Gastrocnemius medialis (tissue), 4 donors: ENCODE results near the gene PAXX. TPM values are rescaled to one million over a fixed set of nuclear protein-coding genes. Genes with fewer than 3 reads are reported as not detected.

Source experiments
- ATAC-seq, 2 donors: fragments of 150-250 bp; one replicate each; pipeline ENCODE4 v1.9.1; 2016
- DNase-seq, 2 donors: peaks; one replicate each; pipeline ENCODE4 v3.0.0-alpha.2; 2019
- H3K27ac ChIP-seq, 4 donors: fragments of 200-600 bp; sonication (generic); 1 replicate in 1 of 4; 2 replicates in 3 of 4; pipeline ENCODE4 v1.5.1; 2016 to 2018; ENCODE audit warnings: mild to moderate bottlenecking in 2 of 4, moderate library complexity in 1 of 4
- H3K27me3 ChIP-seq, 3 donors: fragments of 200-600 bp; sonication (generic) in 2 of 3; 1 replicate in 1 of 3; 2 replicates in 2 of 3; pipeline versions ENCODE4 v1.5.1 to v1.6.0; 2016 to 2019; ENCODE audit warnings: mild to moderate bottlenecking in 1 of 3, moderate library complexity in 1 of 3
- H3K36me3 ChIP-seq, 2 donors: fragments of 200-600 bp; sonication (generic) in 1 of 2; one replicate each; pipeline ENCODE4 v1.5.1; 2017 to 2018
- H3K4me1 ChIP-seq, 2 donors: fragments of 200-600 bp; sonication (generic) in 1 of 2; one replicate each; pipeline ENCODE4 v1.5.1; 2016 to 2017; ENCODE audit warnings: mild to moderate bottlenecking in 2 of 2
- H3K4me3 ChIP-seq, 4 donors: fragments of 200-600 bp; sonication (generic) in 3 of 4; 1 replicate in 1 of 4; 2 replicates in 3 of 4; pipeline ENCODE4 v1.5.1; 2016 to 2019; ENCODE audit warnings: mild to moderate bottlenecking in 2 of 4
- H3K9me3 ChIP-seq, 3 donors: fragments of 200-600 bp; sonication (generic) in 2 of 3; 1 replicate in 1 of 3; 2 replicates in 2 of 3; pipeline ENCODE4 v1.5.1; 2016 to 2019
- POLR2A ChIP-seq, 2 donors: fragments of 450-650 bp; IDR thresholded peaks; one replicate each; pipeline ENCODE4 v1.6.1; 2017; ENCODE audit warnings: antibody characterized with exemption in 2 of 2, mild to moderate bottlenecking in 2 of 2, moderate library complexity in 2 of 2
- in situ Hi-C, 4 donors: fragments of 200-750 bp; cut with MboI; loops; one replicate each; pipeline versions ENCODE4 v1.15.0 to v1.8.0; 2017; ENCODE audit warnings: low sequenced_read_pairs in 4 of 4
- intact Hi-C: fragments of 100-400 bp; cut with DNase I; formaldehyde crosslinking; loops from one replicate; pipeline ENCODE4 v1.15.1; 2023; ENCODE audit warnings: low total_unique reads
- total RNA-seq, 4 donors: library from RNA; depleted of rRNA; stranded (reverse); fragments of >200 nt; gene quantifications; one replicate each; pipeline versions ENCODE4 v1.1.0 to v1.2.3, GENCODE V29; 2016
- TF ChIP-seq, protein P1 (sequence below), 5 experiments: fragments of 450-650 bp in 3 of 5; fragments of 200-600 bp in 2 of 5; sonication (generic) in 2 of 5; IDR thresholded peaks in 4 of 5; conservative IDR thresholded peaks in 1 of 5; 1 replicate in 4 of 5; 2 replicates in 1 of 5; pipeline ENCODE4 v1.5.1; 2016 to 2019; ENCODE audit warnings: antibody characterized with exemption in 5 of 5, mild to moderate bottlenecking in 3 of 5, moderate library complexity in 3 of 5

PAXX gene
- total RNA-seq, 4 donors from 2014 or later, result 10.8 to 15.6 (median 14.6) TPM

DNA sequence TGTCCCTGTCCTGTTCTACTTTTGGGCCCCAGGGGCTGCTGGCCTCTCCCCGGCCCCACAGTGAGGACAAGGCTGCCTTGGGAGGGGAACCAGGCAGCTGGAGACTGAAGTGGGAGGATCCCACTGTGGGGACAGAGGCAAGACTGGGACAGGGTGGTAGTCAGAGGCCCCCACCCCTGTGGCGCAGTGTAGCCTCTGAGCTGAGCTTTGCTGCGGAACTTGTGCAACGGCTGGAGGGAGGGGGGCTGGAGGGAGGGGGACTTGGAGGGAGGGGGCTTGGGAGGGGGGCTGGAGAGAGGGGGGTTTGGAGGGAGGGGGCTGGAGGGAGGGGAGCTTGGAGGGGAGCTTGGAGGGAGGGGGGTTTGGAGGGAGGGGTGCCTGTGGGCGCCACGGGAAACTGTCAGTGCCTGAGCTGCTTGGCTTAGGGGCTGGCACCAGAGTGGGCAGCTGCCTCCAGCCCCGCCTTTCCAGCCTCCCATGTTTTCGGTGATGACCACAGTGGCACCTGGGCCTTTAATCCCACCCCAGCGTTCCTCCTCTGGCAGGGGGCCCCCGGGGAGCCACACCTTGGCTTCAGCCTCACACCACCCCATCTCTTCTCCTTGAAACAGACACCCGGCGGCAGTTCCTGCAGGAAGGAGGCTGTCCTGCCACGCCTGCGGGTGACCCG, 42.0 kb downstream of the PAXX start:
- in situ Hi-C loops, result loop anchor here in 3 of 4 donors (5.0 to 10.0 kb wide), 3 partner anchors 89 to 249 kb away; partner anchors contain the start of genes C8G (in 1 of the 3) and FBXW5 (in 1 of the 3)
- peak overlapping the region in 1 of 4 donors; percentile 12 for H3K4me3 ChIP-seq

DNA sequence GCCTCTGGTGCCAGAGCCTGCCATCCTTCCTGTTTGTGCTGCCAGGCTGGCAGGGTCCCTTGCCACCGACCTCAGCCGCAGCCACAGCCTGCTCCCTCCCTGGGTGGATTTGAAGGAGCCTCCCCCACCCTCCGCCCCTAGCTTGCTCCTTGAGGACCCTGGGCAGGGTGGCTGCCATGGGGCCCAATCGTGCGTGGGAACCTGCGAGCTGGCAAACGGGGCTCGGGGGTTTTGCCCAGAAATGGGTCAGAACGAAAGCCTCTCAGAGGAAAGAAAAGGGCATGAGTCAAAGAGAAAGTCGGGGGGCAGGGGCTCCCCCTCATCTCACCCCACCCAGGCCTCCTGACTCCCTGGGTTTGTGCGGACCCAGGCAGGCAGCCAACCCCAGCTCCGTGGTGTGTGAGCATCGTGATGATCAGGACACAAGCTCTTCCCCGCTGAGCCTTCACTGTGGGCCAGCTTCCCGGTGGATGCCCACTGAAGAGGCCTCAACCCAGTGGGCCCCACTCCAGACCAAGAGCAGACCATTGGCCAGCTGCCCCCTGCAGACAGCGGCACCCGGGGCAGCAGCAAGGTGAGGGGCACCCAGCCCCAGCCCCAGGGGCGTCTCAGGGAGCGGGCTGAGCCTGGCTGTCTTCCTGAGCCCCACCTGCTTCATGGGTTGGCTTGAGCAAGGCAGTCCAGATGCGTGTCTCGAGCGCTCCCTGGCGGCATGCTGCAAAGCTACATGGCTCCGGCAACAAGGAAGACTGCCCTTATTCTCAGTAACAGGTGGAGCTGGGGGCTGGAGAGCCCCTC, 42.7 kb downstream of the PAXX start:
- TF ChIP-seq POLR2A (IDR thresholded peaks at IDR 0.05), result no peak
- TF ChIP-seq, protein P1, sequence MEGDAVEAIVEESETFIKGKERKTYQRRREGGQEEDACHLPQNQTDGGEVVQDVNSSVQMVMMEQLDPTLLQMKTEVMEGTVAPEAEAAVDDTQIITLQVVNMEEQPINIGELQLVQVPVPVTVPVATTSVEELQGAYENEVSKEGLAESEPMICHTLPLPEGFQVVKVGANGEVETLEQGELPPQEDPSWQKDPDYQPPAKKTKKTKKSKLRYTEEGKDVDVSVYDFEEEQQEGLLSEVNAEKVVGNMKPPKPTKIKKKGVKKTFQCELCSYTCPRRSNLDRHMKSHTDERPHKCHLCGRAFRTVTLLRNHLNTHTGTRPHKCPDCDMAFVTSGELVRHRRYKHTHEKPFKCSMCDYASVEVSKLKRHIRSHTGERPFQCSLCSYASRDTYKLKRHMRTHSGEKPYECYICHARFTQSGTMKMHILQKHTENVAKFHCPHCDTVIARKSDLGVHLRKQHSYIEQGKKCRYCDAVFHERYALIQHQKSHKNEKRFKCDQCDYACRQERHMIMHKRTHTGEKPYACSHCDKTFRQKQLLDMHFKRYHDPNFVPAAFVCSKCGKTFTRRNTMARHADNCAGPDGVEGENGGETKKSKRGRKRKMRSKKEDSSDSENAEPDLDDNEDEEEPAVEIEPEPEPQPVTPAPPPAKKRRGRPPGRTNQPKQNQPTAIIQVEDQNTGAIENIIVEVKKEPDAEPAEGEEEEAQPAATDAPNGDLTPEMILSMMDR (IDR thresholded peaks at IDR 0.05 in 4 of 5, conservative IDR thresholded peaks at IDR 0.05 in 1 of 5), result peak; percentile 81 to 96 (median 91)
- intact Hi-C loops, result loop anchor here (1.0 kb wide), 1 partner anchor 248 kb away; no protein-coding TSS in a partner anchor
- in situ Hi-C loops, result loop anchor here (5.0 to 10.0 kb wide), 3 partner anchors 90 to 250 kb away; partner anchors contain the start of genes C8G (in 1 of the 4) and FBXW5 (in 1 of the 4)

More for the DNA sequence above, 42.0 kb downstream of the PAXX start:
- no peak overlapping the region for H3K27ac ChIP-seq
- ATAC-seq (no peak), DNase-seq (no peak)
- TF ChIP-seq, protein P1 (IDR thresholded peaks at IDR 0.05 in 4 of 5, conservative IDR thresholded peaks at IDR 0.05 in 1 of 5), result no peak
- TF ChIP-seq POLR2A (IDR thresholded peaks at IDR 0.05), result no peak
- H3K4me1 ChIP-seq, result peaks cover 2 to 5% of the 10 kb centered on the region in 2 donors
- intact Hi-C loops, result no loop called here
- H3K27me3 ChIP-seq, result peaks cover 0 to 6% (median 0%) of the 10 kb centered on the region in 3 donors
- no peaks in the 10 kb centered on the region for H3K36me3 ChIP-seq
- no peaks in the 10 kb centered on the region for H3K9me3 ChIP-seq

DNA sequence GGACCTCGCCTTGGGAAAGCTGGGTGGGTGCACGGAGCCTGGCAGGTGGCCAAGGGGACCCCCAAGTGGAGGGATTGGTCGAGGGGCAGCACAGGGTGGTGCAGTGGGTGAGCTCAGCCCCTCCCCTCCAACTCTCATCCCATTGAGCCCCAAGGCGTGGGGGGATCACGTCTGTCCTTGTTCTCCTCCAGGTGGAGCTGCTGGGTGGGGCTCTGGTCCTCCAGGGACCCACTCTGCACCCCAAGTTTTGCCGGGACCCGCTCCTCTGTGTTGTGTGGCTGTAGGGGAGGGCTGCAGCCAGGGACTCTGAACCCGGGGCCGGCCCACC, 43.2 kb downstream of the PAXX start:
- in situ Hi-C loops, result loop anchor here in 3 of 4 donors (5.0 to 10.0 kb wide), 3 partner anchors 91 to 251 kb away; partner anchors contain the start of genes C8G (in 1 of the 3) and FBXW5 (in 1 of the 3)
- intact Hi-C loops, result loop anchor here (1.0 kb wide), 1 partner anchor 248 kb away; no protein-coding TSS in a partner anchor
- H3K4me1 ChIP-seq, result peaks cover 0 to 3% of the 10 kb centered on the region in 2 donors

More for the DNA sequence above, 42.7 kb downstream of the PAXX start:
- ATAC-seq, result peak; percentile 73 to 93
- Histone ChIP-seq H3K27ac (no peak overlapping the region), H3K36me3 (peaks cover 0 to 5% of the 10 kb centered on the region in 2 donors), H3K4me3 (no peak overlapping the region), H3K4me1 (peaks cover 0 to 3% of the 10 kb centered on the region in 2 donors), H3K27me3 (peaks cover 0 to 6% (median 0%) of the 10 kb centered on the region in 3 donors), H3K9me3 (no peaks in the 10 kb centered on the region)
- peak; percentile 55 to 66 for DNase-seq

DNA sequence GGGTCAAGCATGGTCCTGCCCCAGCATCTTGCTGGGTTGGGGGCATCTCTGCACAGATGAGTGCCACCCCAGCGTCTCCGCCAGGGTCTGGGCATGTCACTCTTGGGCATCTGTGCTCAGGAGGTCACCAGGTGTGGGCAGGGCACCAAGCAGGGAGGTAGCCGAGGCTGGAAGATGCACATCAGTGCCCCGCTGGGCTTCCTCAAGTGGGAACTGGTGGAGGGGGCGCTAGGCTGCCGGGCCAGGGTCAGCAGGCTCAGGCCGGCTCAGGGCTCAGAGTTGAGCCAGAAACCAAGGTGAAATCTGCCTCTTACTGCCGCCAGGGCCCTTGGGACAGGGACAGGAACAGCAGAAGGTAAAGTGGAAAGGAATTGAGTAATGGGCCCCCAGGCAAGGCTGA, 43.7 kb downstream of the PAXX start:
- ATAC-seq, result no peak
- in situ Hi-C loops, result loop anchor here in 3 of 4 donors (5.0 to 10.0 kb wide), 3 partner anchors 91 to 251 kb away; partner anchors contain the start of genes C8G (in 1 of the 3) and FBXW5 (in 1 of the 3)

More for the DNA sequence above, 43.2 kb downstream of the PAXX start:
- H3K36me3 ChIP-seq, result peaks cover 0 to 10% of the 10 kb centered on the region in 2 donors
- H3K4me3 ChIP-seq, result no peak overlapping the region
- TF ChIP-seq, protein P1 (IDR thresholded peaks at IDR 0.05 in 4 of 5, conservative IDR thresholded peaks at IDR 0.05 in 1 of 5), result peak in 2 of 5 experiments; percentile 8 to 16
- TF ChIP-seq POLR2A (IDR thresholded peaks at IDR 0.05), result no peak
- ATAC-seq (peak in 1 of 2 donors; percentile 12), DNase-seq (no peak)
- no peaks in the 10 kb centered on the region for H3K9me3 ChIP-seq
- peaks cover 0 to 6% (median 0%) of the 10 kb centered on the region in 3 donors for H3K27me3 ChIP-seq
- H3K27ac ChIP-seq, result no peak overlapping the region

More for the DNA sequence above, 43.7 kb downstream of the PAXX start:
- H3K27ac ChIP-seq, result no peak overlapping the region
- peaks cover 0 to 3% of the 10 kb centered on the region in 2 donors for H3K4me1 ChIP-seq
- no peak for DNase-seq
- intact Hi-C loops, result loop anchor here (1.0 kb wide), 1 partner anchor 249 kb away; no protein-coding TSS in a partner anchor
- peaks cover 0 to 6% (median 0%) of the 10 kb centered on the region in 3 donors for H3K27me3 ChIP-seq
- H3K9me3 ChIP-seq, result no peaks in the 10 kb centered on the region
- H3K36me3 ChIP-seq, result peaks cover 0 to 12% of the 10 kb centered on the region in 2 donors
- no peak for TF ChIP-seq POLR2A (IDR thresholded peaks at IDR 0.05)
- TF ChIP-seq, protein P1 (IDR thresholded peaks at IDR 0.05 in 4 of 5, conservative IDR thresholded peaks at IDR 0.05 in 1 of 5), result no peak
- no peak overlapping the region for H3K4me3 ChIP-seq
